HCT116 (cell line): ENCODE data around the gene TMEM117. TPM values are rescaled to one million over a fixed set of nuclear protein-coding genes. Genes with fewer than 3 reads are reported as not detected.

Experiments used
- ATAC-seq: fragments of 200-7000 bp; cut with Tn5 transposase; 2 replicates; pipeline ENCODE4 v1.9.1; 2020; ENCODE audit warnings: mild to moderate bottlenecking, moderate library complexity
- BruUV-seq: library from RNA; stranded (reverse); fragments of 400-500 nt; replicated peaks from 2 replicates; lab custom pipeline; 2021; lab: Mats Ljungman, UMichigan
- CTCF ChIA-PET: fragments of 300-600 bp; sonication (Branson Sonifier 250); formaldehyde crosslinking; loops from one replicate; lab custom pipeline; 2021; ENCODE audit warnings: antibody characterized with exemption; lab: Charles Lee
- POLR2A ChIA-PET: fragments of 300-600, 350-600 bp; sonication (Branson Sonifier 250); formaldehyde crosslinking; loops from one replicate; lab custom pipeline; 2021; ENCODE audit warnings: antibody characterized with exemption; lab: Charles Lee
- RAD21 ChIA-PET, 2 experiments: fragments of 300-600 bp; sonication (Branson Sonifier 250); formaldehyde crosslinking; loops; one replicate each; lab custom pipeline; 2023; ENCODE audit warnings: low total read pairs in 2 of 2; ENCODE audit not compliant: uncharacterized antibody in 2 of 2, unreplicated experiment in 2 of 2, low non-redundant PET in 1 of 2; lab: Charles Lee
- DNase-seq: peaks from one replicate; pipeline ENCODE4 v3.0.0-alpha.2; 2010; ENCODE audit warnings: low read depth, low spot score
- H2AFZ ChIP-seq: fragments of 200-600 bp; shearing (Covaris generic), sonication (generic); 2 replicates; pipeline ENCODE4 v1.6.1; 2017; ENCODE audit warnings: low read depth, mixed run types, mixed read lengths, antibody characterized with exemption, low read length; ENCODE audit not compliant: poor library complexity, severe bottlenecking
- H3K27ac ChIP-seq: 2 replicates; pipeline ENCODE4 v1.5.1; 2012; ENCODE audit warnings: low read depth, low read length
- H3K27me3 ChIP-seq: fragments of 200-600 bp; sonication (generic); 2 replicates; pipeline ENCODE4 v1.6.1; 2016; ENCODE audit warnings: mixed run types, low read length, mixed read lengths; ENCODE audit not compliant: insufficient read depth
- H3K36me3 ChIP-seq, 2 experiments: fragments of 200-500 bp in 1 of 2; fragments of 200-600 bp in 1 of 2; sonication (Bioruptor generic) in 1 of 2; sonication (generic) in 1 of 2; 2 replicates each; pipeline versions ENCODE4 v1.5.1 to v1.6.1; 2014 to 2016; ENCODE audit warnings: low read length in 2 of 2, inconsistent platforms in 1 of 2, mixed read lengths in 1 of 2, mixed run types in 1 of 2; ENCODE audit not compliant: insufficient read depth in 2 of 2, control insufficient read depth in 1 of 2
- H3K4me1 ChIP-seq, 2 experiments: fragments of 200-600 bp in 1 of 2; sonication (generic) in 1 of 2; 2 replicates each; pipeline versions ENCODE4 v1.5.1 to v1.6.1; 2012 to 2017; ENCODE audit warnings: low read length in 2 of 2, inconsistent platforms in 1 of 2, mild to moderate bottlenecking in 1 of 2, mixed read lengths in 1 of 2, mixed run types in 1 of 2, moderate library complexity in 1 of 2; ENCODE audit not compliant: insufficient read depth in 2 of 2, control insufficient read depth in 1 of 2
- H3K4me2 ChIP-seq: fragments of 200-600 bp; sonication (generic); 2 replicates; pipeline ENCODE4 v1.6.1; 2017; ENCODE audit warnings: mixed run types, low read length, mixed read lengths
- H3K4me3 ChIP-seq, 2 experiments: fragments of 200-600 bp in 1 of 2; sonication (generic) in 1 of 2; replicated peaks in 1 of 2; 2 replicates each; pipeline ENCODE4 v1.5.1; 2011 to 2016; ENCODE audit warnings: low read length in 2 of 2, control low read depth in 1 of 2, low read depth in 1 of 2, mild to moderate bottlenecking in 1 of 2, mixed read lengths in 1 of 2, mixed run types in 1 of 2
- H3K79me2 ChIP-seq: fragments of 200-600 bp; sonication (generic); 2 replicates; pipeline ENCODE4 v1.6.1; 2017; ENCODE audit warnings: mild to moderate bottlenecking, mixed run types, low read length, moderate library complexity, mixed read lengths; ENCODE audit not compliant: insufficient read depth
- H3K9ac ChIP-seq: fragments of 200-600 bp; sonication (generic); 2 replicates; pipeline ENCODE4 v1.6.1; 2016; ENCODE audit warnings: low read length, mixed read lengths
- H3K9me2 ChIP-seq: fragments of 200-600 bp; sonication (generic), shearing (Covaris generic); 2 replicates; pipeline ENCODE4 v1.6.1; 2017; ENCODE audit warnings: mixed run types, mild to moderate bottlenecking, moderate library complexity; ENCODE audit not compliant: insufficient read depth
- H3K9me3 ChIP-seq, 2 experiments: fragments of 200-500 bp in 1 of 2; fragments of 200-600 bp in 1 of 2; sonication (Bioruptor generic) in 1 of 2; sonication (generic) in 1 of 2; 2 replicates each; pipeline ENCODE4 v1.6.1; 2014 to 2017; ENCODE audit warnings: low read length in 2 of 2, mixed read lengths in 2 of 2, inconsistent platforms in 1 of 2, low read depth in 1 of 2, mild to moderate bottlenecking in 1 of 2, mixed run types in 1 of 2, moderate library complexity in 1 of 2; ENCODE audit not compliant: control insufficient read depth in 1 of 2, insufficient read depth in 1 of 2
- H4K20me1 ChIP-seq: fragments of 200-600 bp; sonication (generic), shearing (Covaris generic); 2 replicates; pipeline ENCODE4 v1.6.1; 2017; ENCODE audit warnings: mixed run types, mild to moderate bottlenecking, moderate library complexity; ENCODE audit not compliant: insufficient read depth
- ATF3 ChIP-seq: IDR thresholded peaks from 2 replicates; pipeline ENCODE4 v1.6.1; 2012
- CBX3 ChIP-seq: IDR thresholded peaks from 2 replicates; pipeline ENCODE4 v1.6.1; 2012; ENCODE audit warnings: low read depth
- CEBPB ChIP-seq: IDR thresholded peaks from 2 replicates; pipeline ENCODE4 v1.6.1; 2012; ENCODE audit warnings: low read depth
- CTCF ChIP-seq, 3 experiments: fragments of 200-600 bp in 1 of 3; sonication (generic) in 1 of 3; IDR thresholded peaks in 2 of 3; conservative IDR thresholded peaks in 1 of 3; 2 replicates each; pipeline ENCODE4 v1.5.1; 2012 to 2017; ENCODE audit warnings: low read depth in 2 of 3, low read length in 2 of 3, antibody characterized with exemption in 1 of 3, borderline replicate concordance in 1 of 3, control low read depth in 1 of 3, mild to moderate bottlenecking in 1 of 3, mixed read lengths in 1 of 3, mixed run types in 1 of 3, moderate library complexity in 1 of 3; ENCODE audit not compliant: insufficient read depth in 1 of 3
- EGR1 ChIP-seq: IDR thresholded peaks from 2 replicates; pipeline ENCODE4 v1.6.1; 2012; ENCODE audit warnings: low read depth
- EZH2 ChIP-seq: fragments of 200-600 bp; sonication (generic); IDR thresholded peaks from 2 replicates; pipeline ENCODE4 v1.6.1; 2017; ENCODE audit warnings: antibody characterized with exemption, mixed run types
- EZH2phosphoT487 ChIP-seq: fragments of 200-600 bp; IDR thresholded peaks from 2 replicates; pipeline ENCODE4 v1.6.1; 2018; ENCODE audit warnings: antibody characterized with exemption, borderline replicate concordance
- JUND ChIP-seq: IDR thresholded peaks from 2 replicates; pipeline ENCODE4 v1.6.1; 2012
- MAX ChIP-seq: IDR thresholded peaks from 2 replicates; pipeline ENCODE4 v1.6.1; 2012
- POLR2A ChIP-seq: IDR thresholded peaks from 2 replicates; pipeline ENCODE4 v1.7.0; 2011; ENCODE audit warnings: borderline replicate concordance; ENCODE audit not compliant: insufficient read depth, insufficient read length; ENCODE audit errors: extremely low read depth
- RAD21 ChIP-seq: IDR thresholded peaks from 2 replicates; pipeline ENCODE4 v1.6.1; 2012; ENCODE audit warnings: low read depth, mild to moderate bottlenecking
- REST ChIP-seq: IDR thresholded peaks from 2 replicates; pipeline ENCODE4 v1.6.1; 2012; ENCODE audit warnings: low read depth
- SP1 ChIP-seq: IDR thresholded peaks from 2 replicates; pipeline ENCODE4 v1.6.1; 2012; ENCODE audit warnings: low read depth
- SRF ChIP-seq: IDR thresholded peaks from 2 replicates; pipeline ENCODE4 v1.6.1; 2012; ENCODE audit warnings: low read depth
- TCF7L2 ChIP-seq: IDR thresholded peaks from 2 replicates; pipeline ENCODE4 v1.7.0; 2011; ENCODE audit warnings: borderline replicate concordance, inconsistent platforms; ENCODE audit not compliant: insufficient read depth, insufficient read length; ENCODE audit errors: extremely low read depth
- YY1 ChIP-seq: IDR thresholded peaks from 2 replicates; pipeline ENCODE4 v1.6.1; 2011; ENCODE audit warnings: low read length, low read depth, moderate library complexity, mild to moderate bottlenecking; ENCODE audit not compliant: insufficient replicate concordance; ENCODE audit errors: extremely low read depth
- ZBTB33 ChIP-seq: IDR thresholded peaks from 2 replicates; pipeline ENCODE4 v1.6.1; 2011; ENCODE audit warnings: mild to moderate bottlenecking, low read length, moderate library complexity; ENCODE audit not compliant: insufficient replicate concordance; ENCODE audit errors: extremely low read depth
- ZFX ChIP-seq: fragments of 450-650 bp; IDR thresholded peaks from 2 replicates; pipeline ENCODE4 v1.6.1; 2017
- ZNF274 ChIP-seq: fragments of 200-500 bp; sonication (Bioruptor generic); IDR thresholded peaks from 2 replicates; pipeline ENCODE4 v1.6.1; 2014; ENCODE audit warnings: mild to moderate bottlenecking, low read depth, low read length, inconsistent platforms
- intact Hi-C: fragments of 100-400 bp; cut with micrococcal nuclease; formaldehyde crosslinking; loops from 2 replicates; pipeline ENCODE4 v1.10.0; 2022
- total RNA-seq: library from RNA; stranded (reverse); gene quantifications from one replicate; pipeline ENCODE4 v1.2.1, GENCODE V29; 2021; ENCODE audit not compliant: unreplicated experiment

TMEM117 gene
- total RNA-seq, 1 experiment from 2014 or later = 3.6 TPM

GRCh38 chr12:43869184-43869583, 33.3 kb downstream of the TMEM117 start:
- Histone ChIP-seq H3K79me2 (no peaks in the 10 kb centered on the region), H3K4me1 (no peaks in the 10 kb centered on the region), H3K4me2 (no peak overlapping the region), H4K20me1 (no peaks in the 10 kb centered on the region), H3K27me3 (no peaks in the 10 kb centered on the region), H2AFZ (no peak overlapping the region), H3K9me3 (no peaks in the 10 kb centered on the region), H3K9ac (no peak overlapping the region), H3K4me3 (no peak overlapping the region), H3K9me2 (no peaks in the 10 kb centered on the region), H3K27ac (no peak overlapping the region), H3K36me3 (no peaks in the 10 kb centered on the region)
- intact Hi-C loops = no loop called here
- ChIA-PET RAD21 (no interaction called here), POLR2A (no interaction called here), CTCF (no interaction called here)
- no peak for ATAC-seq
- DNase-seq = no peak
- no TSS peak for BruUV-seq
- TF ChIP-seq YY1 (no peak), ZFX (no peak), EZH2 (no peak), ATF3 (no peak), EZH2phosphoT487 (no peak), RAD21 (no peak), CTCF (IDR thresholded peaks at IDR 0.05 in 2 of 3, conservative IDR thresholded peaks at IDR 0.05 in 1 of 3; ENCODE audit: borderline replicate concordance in 1 of 3, insufficient read depth in 1 of 3, low read depth in 2 of 3, low read length in 2 of 3) (no peak), ZNF274 (no peak), SRF (no peak), CEBPB (no peak), REST (no peak), CBX3 (no peak), JUND (no peak), SP1 (no peak), TCF7L2 (no peak), POLR2A (no peak), EGR1 (no peak), ZBTB33 (no peak), MAX (no peak)
